Fibroblast of lung (primary cell): ENCODE measurements around the gene MMRN2. TPM values are rescaled to one million over a fixed set of nuclear protein-coding genes. Genes with fewer than 3 reads are reported as not detected.

Source experiments
- DNase-seq, 2 donors: peaks; one replicate each; pipeline versions ENCODE4 v3.0.0 to v3.0.0-alpha.2; 2010; ENCODE audit warnings: low read depth in 2 of 2
- H2AFZ ChIP-seq: 2 replicates; pipeline ENCODE4 v1.5.1; 2012; ENCODE audit warnings: low read length, control low read depth, inconsistent platforms
- H3K27ac ChIP-seq: 2 replicates; pipeline ENCODE4 v1.5.1; 2011; ENCODE audit warnings: low read length, control low read depth; ENCODE audit not compliant: insufficient read depth
- H3K27me3 ChIP-seq: 2 replicates; pipeline ENCODE4 v1.5.1; 2011; ENCODE audit warnings: mild to moderate bottlenecking, low read length; ENCODE audit not compliant: control insufficient read depth, insufficient read depth
- H3K36me3 ChIP-seq: 2 replicates; pipeline ENCODE4 v1.5.1; 2011; ENCODE audit warnings: low read length; ENCODE audit not compliant: control insufficient read depth, insufficient read depth
- H3K4me1 ChIP-seq: 2 replicates; pipeline ENCODE4 v1.5.1; 2011; ENCODE audit warnings: low read length; ENCODE audit not compliant: control insufficient read depth, insufficient read depth; ENCODE audit errors: extremely low read depth
- H3K4me2 ChIP-seq: 2 replicates; pipeline ENCODE4 v1.5.1; 2011; ENCODE audit warnings: low read length, control low read depth; ENCODE audit not compliant: insufficient read depth; ENCODE audit errors: extremely low read depth
- H3K4me3 ChIP-seq, 4 experiments: fragments of 200-600 bp in 1 of 4; sonication (generic) in 1 of 4; replicated peaks in 1 of 4; 2 replicates each; pipeline ENCODE4 v1.5.1; 2011 to 2016; ENCODE audit warnings: low read length in 4 of 4, low read depth in 3 of 4, mild to moderate bottlenecking in 3 of 4, control low read depth in 2 of 4, inconsistent platforms in 1 of 4, mixed read lengths in 1 of 4; ENCODE audit not compliant: insufficient read depth in 1 of 4; ENCODE audit errors: control extremely low read depth in 1 of 4
- H3K79me2 ChIP-seq: 2 replicates; pipeline ENCODE4 v1.5.1; 2012; ENCODE audit warnings: mild to moderate bottlenecking, low read length, inconsistent platforms; ENCODE audit not compliant: control insufficient read depth, insufficient read depth
- H3K9ac ChIP-seq: 2 replicates; pipeline ENCODE4 v1.5.1; 2011; ENCODE audit warnings: mild to moderate bottlenecking, low read length, control low read depth; ENCODE audit not compliant: insufficient read depth
- H3K9me3 ChIP-seq: 2 replicates; pipeline ENCODE4 v1.5.1; 2012; ENCODE audit warnings: low read depth, low read length; ENCODE audit not compliant: control insufficient read depth, insufficient read depth
- H4K20me1 ChIP-seq: 2 replicates; pipeline ENCODE4 v1.5.1; 2011; ENCODE audit warnings: low read length; ENCODE audit not compliant: control insufficient read depth, insufficient read depth; ENCODE audit errors: extremely low read depth
- CTCF ChIP-seq, 2 donors: IDR thresholded peaks in 1 of 2; conservative IDR thresholded peaks in 1 of 2; 1 replicate in 1 of 2; 2 replicates in 1 of 2; pipeline ENCODE4 v1.5.1; 2011 to 2012; ENCODE audit warnings: low read length in 2 of 2, control low read depth in 1 of 2, inconsistent platforms in 1 of 2, low read depth in 1 of 2, mild to moderate bottlenecking in 1 of 2
- EZH2 ChIP-seq: IDR thresholded peaks from 2 replicates; pipeline ENCODE4 v1.5.1; 2012; ENCODE audit warnings: low read length, control low read depth, mild to moderate bottlenecking; ENCODE audit errors: missing control alignments
- polyA plus RNA-seq, 2 donors: library from polyadenylated mRNA; depleted of rRNA in 1 of 2; stranded (reverse) in 1 of 2; unstranded in 1 of 2; fragments of >200 nt; gene quantifications; 2 replicates each; pipeline ENCODE4 v1.2.1, GENCODE V29; 2011 to 2012; ENCODE audit warnings: missing spikeins in 1 of 2
- total RNA-seq: library from RNA; depleted of rRNA; stranded (reverse); fragments of >200 nt; gene quantifications from 2 replicates; pipeline ENCODE4 v1.2.1, GENCODE V29; 2014

The MMRN2 gene
- total and polyA plus RNA-seq, 2 donors (not counting 1 experiment from before 2014, with no cell fraction given), result 1.5 to 2.1 TPM

- Histone ChIP-seq H3K9me3 (no peaks in the 10 kb centered on the region), H3K4me2 (no peak overlapping the region), H3K9ac (no peak overlapping the region), H2AFZ (no peak overlapping the region), H3K4me1 (no peaks in the 10 kb centered on the region), H3K36me3 (no peaks in the 10 kb centered on the region), H3K79me2 (no peaks in the 10 kb centered on the region), H3K4me3 (no peak overlapping the region), H3K27ac (no peak overlapping the region), H3K27me3 (no peaks in the 10 kb centered on the region), H4K20me1 (no peaks in the 10 kb centered on the region)
- DNase-seq, result no peak
- TF ChIP-seq CTCF (conservative IDR thresholded peaks at IDR 0.05 in 1 of 2, IDR thresholded peaks at IDR 0.05 in 1 of 2; ENCODE audit: low read depth in 1 of 2, low read length in 2 of 2) (no peak), EZH2 (no peak)
Observed at GRCh38 chr10:86942441-86943315, 14.7 kb downstream of the MMRN2 start.

- no peak overlapping the region for H3K27ac ChIP-seq
- H2AFZ ChIP-seq, result no peak overlapping the region
- no peak overlapping the region for H3K9ac ChIP-seq
- H4K20me1 ChIP-seq, result no peaks in the 10 kb centered on the region
- no peaks in the 10 kb centered on the region for H3K9me3 ChIP-seq
- H3K4me2 ChIP-seq, result no peak overlapping the region
- H3K4me1 ChIP-seq, result peaks cover 3% of the 10 kb centered on the region
- H3K27me3 ChIP-seq, result no peaks in the 10 kb centered on the region
- no peaks in the 10 kb centered on the region for H3K79me2 ChIP-seq
- no peak for TF ChIP-seq EZH2
- no peak for TF ChIP-seq CTCF (conservative IDR thresholded peaks at IDR 0.05 in 1 of 2, IDR thresholded peaks at IDR 0.05 in 1 of 2; ENCODE audit: low read depth in 1 of 2, low read length in 2 of 2)
- no peak for DNase-seq
- no peaks in the 10 kb centered on the region for H3K36me3 ChIP-seq
- no peak overlapping the region for H3K4me3 ChIP-seq
Observed at GRCh38 chr10:86941991-86942421, 15.4 kb downstream of the MMRN2 start.

GRCh38 chr10:86941426-86941825 is 16.0 kb downstream of the MMRN2 start:
- Histone ChIP-seq H3K27me3 (no peaks in the 10 kb centered on the region), H3K4me2 (no peak overlapping the region), H3K79me2 (no peaks in the 10 kb centered on the region), H3K4me3 (no peak overlapping the region), H3K27ac (no peak overlapping the region), H3K9me3 (no peaks in the 10 kb centered on the region), H2AFZ (no peak overlapping the region), H3K4me1 (peaks cover 3% of the 10 kb centered on the region), H4K20me1 (no peaks in the 10 kb centered on the region), H3K36me3 (peaks cover under 1% of the 10 kb centered on the region), H3K9ac (no peak overlapping the region)
- TF ChIP-seq EZH2 (no peak), CTCF (conservative IDR thresholded peaks at IDR 0.05 in 1 of 2, IDR thresholded peaks at IDR 0.05 in 1 of 2; ENCODE audit: low read depth in 1 of 2, low read length in 2 of 2) (no peak)
- no peak for DNase-seq
